Measurements from ENCODE around the gene SHTN1.

DNA sequence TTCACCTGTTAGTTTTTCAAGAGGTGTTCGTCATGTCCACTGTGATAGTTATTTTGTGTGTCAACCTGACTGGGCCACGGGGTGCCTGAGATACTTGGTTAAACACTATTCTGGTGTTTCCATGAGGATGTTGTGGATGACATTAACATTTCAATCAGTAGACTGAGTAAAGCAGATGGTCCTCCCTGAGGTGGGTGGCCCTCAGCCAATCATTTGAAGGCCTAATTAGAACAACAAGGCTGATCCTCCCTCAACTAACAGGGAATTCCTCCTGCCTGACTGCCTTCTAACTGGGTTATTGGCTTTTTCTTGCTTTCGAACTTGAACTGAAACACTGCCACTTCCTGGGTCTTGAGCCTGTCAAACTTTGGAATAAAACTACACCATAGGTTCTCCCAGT is 79.9 kb downstream of the SHTN1 start:
- no peak for TF ChIP-seq CTCF (IDR thresholded peaks at IDR 0.05)
- no peak for TF ChIP-seq POLR2A (IDR thresholded peaks at IDR 0.05)

All from right lobe of liver (tissue), 4 donors.